Loucy (cell line): ENCODE measurements around the gene MOK.

Experiments
- H2AFZ ChIP-seq: fragments of 200-600 bp; sonication (generic); 2 replicates; pipeline ENCODE4 v1.6.0; 2016; ENCODE audit warnings: antibody characterized with exemption, mild to moderate bottlenecking, low read length, moderate library complexity
- H3F3A ChIP-seq: fragments of 200-600 bp; 2 replicates; pipeline ENCODE4 v1.6.0; 2016; ENCODE audit warnings: antibody characterized with exemption, low read depth, mild to moderate bottlenecking
- H3K27me3 ChIP-seq: fragments of 200-600 bp; sonication (generic); 2 replicates; pipeline ENCODE4 v1.6.1; 2014; ENCODE audit warnings: low read length, mild to moderate bottlenecking; ENCODE audit not compliant: insufficient read depth, poor library complexity, severe bottlenecking
- H3K36me3 ChIP-seq: fragments of 200-600 bp; sonication (generic); 2 replicates; pipeline ENCODE4 v1.6.1; 2016; ENCODE audit warnings: low read length; ENCODE audit not compliant: insufficient read depth
- H3K4me1 ChIP-seq: fragments of 200-600 bp; sonication (generic); 2 replicates; pipeline ENCODE4 v1.5.1; 2014; ENCODE audit warnings: low read length, mild to moderate bottlenecking; ENCODE audit not compliant: insufficient read depth, poor library complexity, severe bottlenecking
- H3K4me2 ChIP-seq: fragments of 200-600 bp; sonication (generic); 2 replicates; pipeline ENCODE4 v1.6.0; 2014; ENCODE audit warnings: antibody characterized with exemption, low read length, low read depth, mild to moderate bottlenecking; ENCODE audit not compliant: poor library complexity, severe bottlenecking
- H3K4me3 ChIP-seq: fragments of 200-600 bp; sonication (generic); 2 replicates; pipeline ENCODE4 v1.5.1; 2014; ENCODE audit warnings: low read length, mild to moderate bottlenecking, mixed read lengths; ENCODE audit not compliant: poor library complexity, severe bottlenecking
- H3K79me2 ChIP-seq: fragments of 200-600 bp; sonication (generic); 2 replicates; pipeline ENCODE4 v1.6.1; 2014; ENCODE audit warnings: low read length; ENCODE audit not compliant: insufficient read depth
- H3K9ac ChIP-seq: fragments of 200-600 bp; sonication (generic); 2 replicates; pipeline ENCODE4 v1.6.0; 2014; ENCODE audit warnings: mild to moderate bottlenecking, low read depth, low read length, moderate library complexity; ENCODE audit not compliant: poor library complexity, severe bottlenecking
- H3K9me2 ChIP-seq: fragments of 200-600 bp; sonication (generic); replicated peaks from 2 replicates; pipeline ENCODE4 v1.6.1; 2016; ENCODE audit warnings: low read depth, low read length, mixed read lengths
- H3K9me3 ChIP-seq: fragments of 200-600 bp; sonication (generic); 2 replicates; pipeline ENCODE4 v1.6.1; 2014; ENCODE audit warnings: mild to moderate bottlenecking, antibody characterized with exemption, low read length, low read depth; ENCODE audit not compliant: insufficient read depth
- H4K20me1 ChIP-seq: fragments of 200-600 bp; sonication (generic); 2 replicates; pipeline ENCODE4 v1.6.0; 2014; ENCODE audit warnings: antibody characterized with exemption, low read length, mild to moderate bottlenecking; ENCODE audit not compliant: insufficient read depth, poor library complexity, severe bottlenecking
- EZH2phosphoT487 ChIP-seq: fragments of 200-600 bp; IDR thresholded peaks from 2 replicates; pipeline ENCODE4 v1.6.1; 2018; ENCODE audit warnings: antibody characterized with exemption, mild to moderate bottlenecking, moderate library complexity, borderline replicate concordance
- TF ChIP-seq, protein P1 (sequence below): fragments of 200-600 bp; sonication (generic); conservative IDR thresholded peaks from 2 replicates; pipeline ENCODE4 v1.5.1; 2014; ENCODE audit warnings: mild to moderate bottlenecking, antibody characterized with exemption, low read length

MOK gene

DNA sequence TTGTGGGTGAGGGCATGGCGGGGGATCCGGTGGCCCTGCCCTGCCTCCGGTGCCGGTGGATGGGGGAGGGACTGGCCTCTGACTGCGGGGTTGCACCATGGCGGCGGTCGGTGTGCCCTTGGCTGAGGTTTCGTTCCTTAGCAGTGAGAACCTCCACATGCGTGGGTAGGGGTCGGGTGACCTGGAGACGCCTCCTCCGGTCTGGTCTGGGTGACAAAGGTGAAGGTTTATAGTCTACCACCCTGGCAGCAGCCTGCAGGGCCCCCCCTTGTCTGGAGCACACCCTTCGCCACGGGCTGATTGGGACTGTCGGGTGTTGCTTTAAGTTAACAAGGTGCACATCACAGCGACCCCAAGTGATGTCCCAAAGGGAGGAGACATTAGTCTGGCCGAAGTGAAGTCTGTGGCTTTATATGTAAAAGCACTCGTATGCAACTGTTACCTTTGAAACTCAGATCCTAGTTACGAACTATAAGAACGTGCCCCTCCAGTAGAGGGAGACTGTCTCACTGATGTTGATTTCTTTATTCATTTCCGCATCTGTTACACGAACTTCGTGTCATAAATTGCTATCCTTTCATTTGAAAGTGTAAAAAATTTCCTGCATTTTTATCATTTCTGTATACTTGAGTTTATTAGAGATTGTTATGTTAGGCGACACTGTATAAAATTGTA is 90.8 kb downstream of the MOK start:
- Histone ChIP-seq H3K4me3 (no peak overlapping the region), H3K4me2 (no peak overlapping the region), H3K9me3 (no peaks in the 10 kb centered on the region), H3K9me2 (no peaks in the 10 kb centered on the region), H3K27me3 (no peaks in the 10 kb centered on the region), H3K79me2 (no peaks in the 10 kb centered on the region), H2AFZ (no peak overlapping the region), H3K4me1 (no peaks in the 10 kb centered on the region), H3K9ac (no peak overlapping the region), H3K36me3 (peaks cover 31% of the 10 kb centered on the region; the same call in 1 of the 2 replicates), H4K20me1 (no peaks in the 10 kb centered on the region), H3F3A (no peaks in the 10 kb centered on the region)
- no peak for TF ChIP-seq EZH2phosphoT487
- TF ChIP-seq, protein P1, sequence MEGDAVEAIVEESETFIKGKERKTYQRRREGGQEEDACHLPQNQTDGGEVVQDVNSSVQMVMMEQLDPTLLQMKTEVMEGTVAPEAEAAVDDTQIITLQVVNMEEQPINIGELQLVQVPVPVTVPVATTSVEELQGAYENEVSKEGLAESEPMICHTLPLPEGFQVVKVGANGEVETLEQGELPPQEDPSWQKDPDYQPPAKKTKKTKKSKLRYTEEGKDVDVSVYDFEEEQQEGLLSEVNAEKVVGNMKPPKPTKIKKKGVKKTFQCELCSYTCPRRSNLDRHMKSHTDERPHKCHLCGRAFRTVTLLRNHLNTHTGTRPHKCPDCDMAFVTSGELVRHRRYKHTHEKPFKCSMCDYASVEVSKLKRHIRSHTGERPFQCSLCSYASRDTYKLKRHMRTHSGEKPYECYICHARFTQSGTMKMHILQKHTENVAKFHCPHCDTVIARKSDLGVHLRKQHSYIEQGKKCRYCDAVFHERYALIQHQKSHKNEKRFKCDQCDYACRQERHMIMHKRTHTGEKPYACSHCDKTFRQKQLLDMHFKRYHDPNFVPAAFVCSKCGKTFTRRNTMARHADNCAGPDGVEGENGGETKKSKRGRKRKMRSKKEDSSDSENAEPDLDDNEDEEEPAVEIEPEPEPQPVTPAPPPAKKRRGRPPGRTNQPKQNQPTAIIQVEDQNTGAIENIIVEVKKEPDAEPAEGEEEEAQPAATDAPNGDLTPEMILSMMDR: peak; percentile 36

DNA sequence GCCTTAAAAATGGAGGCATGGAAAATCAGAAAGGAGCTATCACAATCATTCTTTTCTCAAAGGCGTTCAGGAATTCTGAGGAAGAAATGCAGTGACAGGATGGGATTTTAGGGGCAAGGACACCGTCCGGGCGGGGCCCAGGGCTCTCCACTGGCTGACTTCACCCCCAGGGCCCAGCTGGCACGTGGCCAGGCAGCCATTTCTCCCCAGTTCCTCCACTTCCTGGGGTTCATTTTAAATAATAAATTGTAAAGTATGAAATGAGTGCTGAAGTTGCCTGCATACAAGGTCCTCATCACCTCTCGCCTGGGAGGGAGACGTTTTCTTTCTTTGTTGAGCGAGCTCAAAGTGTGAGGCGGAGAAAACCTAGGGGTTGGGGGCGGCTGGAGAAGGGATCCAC is 91.5 kb downstream of the MOK start:
- no peaks in the 10 kb centered on the region for H3K79me2 ChIP-seq
- H3K36me3 ChIP-seq: peaks cover 38% of the 10 kb centered on the region; the same call in 1 of the 2 replicates
- no peak overlapping the region for H3K4me2 ChIP-seq
- H3K9me2 ChIP-seq: no peaks in the 10 kb centered on the region
- H3K4me1 ChIP-seq: no peaks in the 10 kb centered on the region
- H3K9me3 ChIP-seq: no peaks in the 10 kb centered on the region
- no peak overlapping the region for H3K9ac ChIP-seq
- no peak overlapping the region for H3K4me3 ChIP-seq
- no peaks in the 10 kb centered on the region for H3K27me3 ChIP-seq
- no peak overlapping the region for H2AFZ ChIP-seq
- TF ChIP-seq EZH2phosphoT487: no peak
- TF ChIP-seq, protein P1: no peak
- no peaks in the 10 kb centered on the region for H4K20me1 ChIP-seq
- no peaks in the 10 kb centered on the region for H3F3A ChIP-seq

DNA sequence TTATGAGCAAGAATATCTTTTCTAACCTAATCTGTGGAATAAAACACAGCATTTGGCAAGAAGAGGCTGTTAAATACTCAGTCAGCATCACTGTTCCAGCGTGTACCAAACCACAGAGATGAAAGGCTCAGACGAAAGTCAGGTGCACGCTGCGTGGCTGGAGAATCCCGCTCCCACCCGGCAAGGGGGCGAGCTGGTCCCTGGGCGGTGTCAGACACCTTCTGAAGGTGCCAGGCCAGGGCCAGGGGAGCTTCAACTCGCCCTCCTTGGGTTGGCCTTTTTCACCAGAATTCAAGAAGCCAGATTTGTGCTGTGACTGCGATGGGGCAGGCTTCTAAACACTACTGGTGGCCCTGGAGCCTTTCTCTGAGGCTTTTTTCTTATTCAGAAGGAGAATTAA is 92.1 kb downstream of the MOK start:
- no peaks in the 10 kb centered on the region for H3K79me2 ChIP-seq
- no peaks in the 10 kb centered on the region for H3K4me1 ChIP-seq
- no peak overlapping the region for H3K4me2 ChIP-seq
- no peaks in the 10 kb centered on the region for H3K9me2 ChIP-seq
- no peak overlapping the region for H3K9ac ChIP-seq
- TF ChIP-seq, protein P1: no peak
- TF ChIP-seq EZH2phosphoT487: no peak
- no peak overlapping the region for H2AFZ ChIP-seq
- no peaks in the 10 kb centered on the region for H3K9me3 ChIP-seq
- H3K27me3 ChIP-seq: no peaks in the 10 kb centered on the region
- H3F3A ChIP-seq: no peaks in the 10 kb centered on the region
- peaks cover 44% of the 10 kb centered on the region; the same call in 1 of the 2 replicates for H3K36me3 ChIP-seq
- no peaks in the 10 kb centered on the region for H4K20me1 ChIP-seq
- H3K4me3 ChIP-seq: no peak overlapping the region
